Neural cell (in vitro differentiated cells): Measurements from ENCODE around the gene MUL1. TPM values are rescaled to one million over a fixed set of nuclear protein-coding genes. Genes with fewer than 3 reads are reported as not detected.

Source experiments
- H2AFZ ChIP-seq: fragments of 200-600, 300-800 bp; sonication (generic), shearing (Covaris generic); 2 replicates; pipeline ENCODE4 v1.6.0; 2014; ENCODE audit warnings: low read depth, mild to moderate bottlenecking, antibody characterized with exemption, low read length, moderate library complexity
- H3F3A ChIP-seq: fragments of 200-600 bp; shearing (Covaris generic); 2 replicates; pipeline ENCODE4 v1.6.1; 2016; ENCODE audit warnings: mild to moderate bottlenecking, moderate library complexity, mixed read lengths, antibody characterized with exemption, low read length; ENCODE audit not compliant: insufficient read depth, poor library complexity, severe bottlenecking
- H3K27ac ChIP-seq: fragments of 200-600, 300-800 bp; sonication (generic), shearing (Covaris generic); 2 replicates; pipeline ENCODE4 v1.5.1; 2014; ENCODE audit warnings: mild to moderate bottlenecking, low read length, moderate library complexity
- H3K27me3 ChIP-seq: fragments of 300-800, 200-600 bp; sonication (generic), shearing (Covaris generic); 2 replicates; pipeline ENCODE4 v1.6.0; 2014; ENCODE audit warnings: mild to moderate bottlenecking, low read depth, low read length, moderate library complexity; ENCODE audit not compliant: insufficient read depth
- H3K36me3 ChIP-seq: fragments of 300-800, 200-600 bp; sonication (generic), shearing (Covaris generic); 2 replicates; pipeline ENCODE4 v1.5.1; 2014; ENCODE audit warnings: mild to moderate bottlenecking, antibody characterized with exemption, low read length, moderate library complexity; ENCODE audit not compliant: insufficient read depth
- H3K4me2 ChIP-seq: fragments of 300-800, 200-600 bp; sonication (generic), shearing (Covaris generic); 2 replicates; pipeline ENCODE4 v1.6.0; 2014; ENCODE audit warnings: mild to moderate bottlenecking, low read length
- H3K4me3 ChIP-seq: fragments of 300-800, 200-600 bp; sonication (generic), shearing (Covaris generic); 2 replicates; pipeline ENCODE4 v1.5.1; 2014; ENCODE audit warnings: mild to moderate bottlenecking, low read length, moderate library complexity
- H3K79me2 ChIP-seq: fragments of 200-600 bp; shearing (Covaris generic); replicated peaks from 2 replicates; pipeline ENCODE4 v1.6.0; 2014; ENCODE audit warnings: mild to moderate bottlenecking, low read length, moderate library complexity; ENCODE audit not compliant: insufficient read depth
- H3K9ac ChIP-seq: fragments of 300-800, 200-600 bp; sonication (generic), shearing (Covaris generic); 2 replicates; pipeline ENCODE4 v1.6.1; 2016; ENCODE audit warnings: mild to moderate bottlenecking, low read length, mixed read lengths
- H3K9me2 ChIP-seq: fragments of 200-600 bp; shearing (Covaris generic); 2 replicates; pipeline ENCODE4 v1.6.1; 2016; ENCODE audit warnings: mild to moderate bottlenecking, low read length, mixed read lengths; ENCODE audit not compliant: insufficient read depth
- H3K9me3 ChIP-seq: fragments of 200-600, 300-800 bp; sonication (generic), shearing (Covaris generic); 2 replicates; pipeline ENCODE4 v1.6.1; 2016; ENCODE audit warnings: mild to moderate bottlenecking, mixed run types, low read length, moderate library complexity, mixed read lengths
- H4K20me1 ChIP-seq: fragments of 200-600 bp; shearing (Covaris generic); 2 replicates; pipeline ENCODE4 v1.6.1; 2016; ENCODE audit warnings: mild to moderate bottlenecking, mixed run types; ENCODE audit not compliant: insufficient read depth
- CTCF ChIP-seq: fragments of 450-650 bp; IDR thresholded peaks from 2 replicates; pipeline ENCODE4 v1.5.1; 2014; ENCODE audit warnings: antibody characterized with exemption, mild to moderate bottlenecking, moderate library complexity; ENCODE audit not compliant: poor library complexity, severe bottlenecking
- EP300 ChIP-seq: fragments of 450-650 bp; conservative IDR thresholded peaks from 2 replicates; pipeline ENCODE4 v1.6.1; 2014; ENCODE audit warnings: antibody characterized with exemption, mild to moderate bottlenecking, moderate library complexity; ENCODE audit not compliant: poor library complexity, severe bottlenecking
- EZH2 ChIP-seq: fragments of 200-600, 300-800 bp; shearing (Covaris generic), sonication (generic); IDR thresholded peaks from 2 replicates; pipeline ENCODE4 v1.6.1; 2014; ENCODE audit warnings: antibody characterized with exemption, low read length, borderline replicate concordance, mild to moderate bottlenecking; ENCODE audit not compliant: insufficient read depth, poor library complexity, severe bottlenecking
- MXI1 ChIP-seq: fragments of 450-650 bp; conservative IDR thresholded peaks from 2 replicates; pipeline ENCODE4 v1.6.1; 2014; ENCODE audit warnings: antibody characterized with exemption, mild to moderate bottlenecking; ENCODE audit not compliant: poor library complexity, severe bottlenecking
- POLR2AphosphoS5 ChIP-seq: IDR thresholded peaks from 2 replicates; pipeline ENCODE4 v1.6.1; 2012
- RAD21 ChIP-seq: fragments of 450-650 bp; conservative IDR thresholded peaks from 2 replicates; pipeline ENCODE4 v1.6.1; 2014; ENCODE audit warnings: antibody characterized with exemption, mild to moderate bottlenecking, moderate library complexity
- REST ChIP-seq: IDR thresholded peaks from 2 replicates; pipeline ENCODE4 v1.6.1; 2012; ENCODE audit warnings: borderline replicate concordance
- SMC3 ChIP-seq: fragments of 450-650 bp; conservative IDR thresholded peaks from 2 replicates; pipeline ENCODE4 v1.6.1; 2014; ENCODE audit warnings: antibody characterized with exemption, mild to moderate bottlenecking, moderate library complexity; ENCODE audit not compliant: poor library complexity
- TAF1 ChIP-seq: IDR thresholded peaks from 2 replicates; pipeline ENCODE4 v1.6.1; 2012; ENCODE audit warnings: low read depth
- polyA plus RNA-seq: library from polyadenylated mRNA; depleted of rRNA; stranded (reverse); fragments of >200 nt; gene quantifications from 2 replicates; pipeline ENCODE4 v1.2.3, GENCODE V29; 2014

MUL1 gene
- polyA plus RNA-seq, 1 donor from 2014 or later, result 13.5 TPM

- no peak overlapping the region for H3K27ac ChIP-seq
- no peak overlapping the region for H2AFZ ChIP-seq
- H3K4me2 ChIP-seq, result no peak overlapping the region
- no peaks in the 10 kb centered on the region for H3F3A ChIP-seq
- H3K9me2 ChIP-seq, result no peaks in the 10 kb centered on the region
- H3K9ac ChIP-seq, result no peak overlapping the region
- H3K79me2 ChIP-seq, result no peaks in the 10 kb centered on the region
- H3K4me3 ChIP-seq, result no peak overlapping the region
- H3K27me3 ChIP-seq, result no peaks in the 10 kb centered on the region
- no peaks in the 10 kb centered on the region for H4K20me1 ChIP-seq
- H3K36me3 ChIP-seq, result no peaks in the 10 kb centered on the region
- H3K9me3 ChIP-seq, result no peaks in the 10 kb centered on the region
- no peak for TF ChIP-seq RAD21
- no peak for TF ChIP-seq TAF1
- TF ChIP-seq EZH2, result no peak
- TF ChIP-seq SMC3, result no peak
- TF ChIP-seq EP300, result no peak
- no peak for TF ChIP-seq REST
- no peak for TF ChIP-seq POLR2AphosphoS5
- TF ChIP-seq MXI1, result no peak
- TF ChIP-seq CTCF, result no peak
These were observed 31.0 kb upstream of the MUL1 start for GRCh38 chr1:20538760-20539551.

- no peaks in the 10 kb centered on the region for H3F3A ChIP-seq
- no peaks in the 10 kb centered on the region for H3K79me2 ChIP-seq
- H2AFZ ChIP-seq, result no peak overlapping the region
- H3K9ac ChIP-seq, result no peak overlapping the region
- no peak overlapping the region for H3K27ac ChIP-seq
- TF ChIP-seq CTCF (no peak), REST (no peak), SMC3 (no peak), EZH2 (no peak), EP300 (no peak), MXI1 (no peak), POLR2AphosphoS5 (no peak), RAD21 (no peak), TAF1 (no peak)
- H4K20me1 ChIP-seq, result no peaks in the 10 kb centered on the region
- H3K27me3 ChIP-seq, result no peaks in the 10 kb centered on the region
- H3K4me2 ChIP-seq, result no peak overlapping the region
- H3K9me3 ChIP-seq, result no peaks in the 10 kb centered on the region
- no peaks in the 10 kb centered on the region for H3K9me2 ChIP-seq
- H3K4me3 ChIP-seq, result no peak overlapping the region
- no peaks in the 10 kb centered on the region for H3K36me3 ChIP-seq
These were observed 30.3 kb upstream of the MUL1 start for GRCh38 chr1:20538227-20538626.
